CD14-positive monocyte (primary cell): ENCODE results near the gene ADI1. TPM values are rescaled to one million over a fixed set of nuclear protein-coding genes. Genes with fewer than 3 reads are reported as not detected.

Source experiments
- DNase-seq, 3 donors: peaks; one replicate each; pipeline ENCODE4 v3.0.0-alpha.2; 2011 to 2022
- H2AFZ ChIP-seq: 2 replicates; pipeline ENCODE4 v1.6.0; 2012; ENCODE audit warnings: mild to moderate bottlenecking, low read depth, low read length, inconsistent platforms; ENCODE audit not compliant: insufficient read depth, poor library complexity, severe bottlenecking
- H3K27ac ChIP-seq, 2 donors: 1 replicate in 1 of 2; 2 replicates in 1 of 2; pipeline ENCODE4 v1.5.1; 2012 to 2013; ENCODE audit warnings: low read length in 2 of 2, control low read depth in 1 of 2, inconsistent platforms in 1 of 2, low read depth in 1 of 2, mild to moderate bottlenecking in 1 of 2
- H3K27me3 ChIP-seq, 2 donors: one replicate each; pipeline versions ENCODE4 v1.6.0 to v1.6.1; 2011 to 2013; ENCODE audit warnings: low read length in 2 of 2; ENCODE audit not compliant: control insufficient read depth in 2 of 2, insufficient read depth in 2 of 2
- H3K36me3 ChIP-seq, 2 donors: replicated peaks in 1 of 2; 1 replicate in 1 of 2; 2 replicates in 1 of 2; pipeline versions ENCODE4 v1.5.1 to v1.6.1; 2012 to 2013; ENCODE audit warnings: low read length in 2 of 2, control low read depth in 1 of 2, inconsistent platforms in 1 of 2, mild to moderate bottlenecking in 1 of 2; ENCODE audit not compliant: insufficient read depth in 2 of 2, control insufficient read depth in 1 of 2
- H3K4me1 ChIP-seq, 2 donors: 1 replicate in 1 of 2; 2 replicates in 1 of 2; pipeline versions ENCODE4 v1.5.1 to v1.6.1; 2012 to 2013; ENCODE audit warnings: low read length in 2 of 2, control low read depth in 1 of 2, inconsistent platforms in 1 of 2, mild to moderate bottlenecking in 1 of 2, moderate library complexity in 1 of 2; ENCODE audit not compliant: insufficient read depth in 2 of 2, control insufficient read depth in 1 of 2
- H3K4me2 ChIP-seq: replicated peaks from 2 replicates; pipeline ENCODE3; 2012; ENCODE audit warnings: low read length, moderate library complexity, mild to moderate bottlenecking; ENCODE audit not compliant: poor library complexity, severe bottlenecking; ENCODE audit errors: extremely low read depth
- H3K4me3 ChIP-seq, 3 experiments: fragments of 200-600 bp in 1 of 3; sonication (generic) in 1 of 3; replicated peaks in 1 of 3; 1 replicate in 2 of 3; 2 replicates in 1 of 3; pipeline ENCODE4 v1.5.1; 2011 to 2013; ENCODE audit warnings: low read length in 3 of 3, mild to moderate bottlenecking in 3 of 3, control low read depth in 2 of 3, low read depth in 2 of 3, inconsistent platforms in 1 of 3, moderate library complexity in 1 of 3
- H3K79me2 ChIP-seq: 2 replicates; pipeline ENCODE4 v1.6.0; 2012; ENCODE audit warnings: mild to moderate bottlenecking, control low read depth, inconsistent platforms, low read length, moderate library complexity; ENCODE audit not compliant: insufficient read depth
- H3K9ac ChIP-seq: 2 replicates; pipeline ENCODE4 v1.6.0; 2017; ENCODE audit warnings: low read length, mild to moderate bottlenecking; ENCODE audit not compliant: insufficient read depth, poor library complexity, severe bottlenecking
- H3K9me3 ChIP-seq, 2 donors: replicated peaks in 1 of 2; 1 replicate in 1 of 2; 2 replicates in 1 of 2; pipeline versions ENCODE4 v1.5.1 to v1.6.1; 2012 to 2013; ENCODE audit warnings: low read length in 2 of 2, control low read depth in 1 of 2; ENCODE audit not compliant: control insufficient read depth in 1 of 2, insufficient read depth in 1 of 2
- H4K20me1 ChIP-seq: 2 replicates; pipeline ENCODE4 v1.6.0; 2012; ENCODE audit warnings: mild to moderate bottlenecking, low read length, control low read depth, moderate library complexity; ENCODE audit not compliant: insufficient read depth
- H3K27ac Mint-ChIP-seq, 7 donors: one replicate each; pipeline ENCODE4 v1.8.0; 2020; ENCODE audit warnings: mild to moderate bottlenecking in 7 of 7, mixed read lengths in 7 of 7, moderate library complexity in 6 of 7, inconsistent platforms in 2 of 7
- H3K27me3 Mint-ChIP-seq, 3 donors: one replicate each; pipeline ENCODE4 v1.8.0; 2021 to 2022; ENCODE audit warnings: low read depth in 3 of 3, mild to moderate bottlenecking in 3 of 3, mixed read lengths in 3 of 3, moderate library complexity in 3 of 3, inconsistent platforms in 1 of 3
- H3K36me3 Mint-ChIP-seq, 2 donors: one replicate each; pipeline ENCODE4 v1.8.0; 2020; ENCODE audit warnings: mixed read lengths in 2 of 2, inconsistent platforms in 1 of 2, mild to moderate bottlenecking in 1 of 2
- H3K4me1 Mint-ChIP-seq: one replicate; pipeline ENCODE4 v1.8.0; 2020; ENCODE audit warnings: mild to moderate bottlenecking, mixed read lengths
- H3K4me3 Mint-ChIP-seq, 2 donors: one replicate each; pipeline ENCODE4 v1.8.0; 2020; ENCODE audit warnings: mild to moderate bottlenecking in 2 of 2, mixed read lengths in 2 of 2, moderate library complexity in 1 of 2
- H3K9me3 Mint-ChIP-seq, 7 donors: one replicate each; pipeline ENCODE4 v1.8.0; 2020 to 2022; ENCODE audit warnings: mixed read lengths in 7 of 7, mild to moderate bottlenecking in 6 of 7, moderate library complexity in 6 of 7, inconsistent platforms in 2 of 7
- CTCF ChIP-seq: fragments of 200-600 bp; IDR thresholded peaks from one replicate; pipeline ENCODE4 v1.8.0; 2022; ENCODE audit warnings: antibody characterized with exemption, mild to moderate bottlenecking
- WGBS: methylation state at CpG from one replicate; pipeline ENCODE4 v1.1.5; 2013; ENCODE audit warnings: missing lambda C conversion rate; ENCODE audit not compliant: insufficient coverage; 5-methylcytosine and 5-hydroxymethylcytosine counted together
- intact Hi-C, 2 donors: fragments of 100-400 bp; cut with micrococcal nuclease; formaldehyde crosslinking; loops; one replicate each; pipeline versions ENCODE4 v1.15.0 to v1.15.1; 2023
- polyA plus RNA-seq, 3 donors: library from polyadenylated mRNA; depleted of rRNA in 1 of 3; unstranded in 2 of 3; stranded (reverse) in 1 of 3; fragments of 300-500 nt in 2 of 3; fragments of >200 nt in 1 of 3; fragmentation: Illumina TruSeq in 2 of 3; gene quantifications; 1 replicate in 2 of 3; 2 replicates in 1 of 3; pipeline ENCODE4 v1.2.3, GENCODE V29; 2012 to 2021

The ADI1 gene
- polyA plus RNA-seq, 3 donors = 30.5 to 89.1 (median 79.3) TPM

GRCh38 chr2:3536682-3537632 is 17.6 kb upstream of the ADI1 start:
- H4K20me1 ChIP-seq = no peaks in the 10 kb centered on the region
- no peaks in the 10 kb centered on the region for H3K79me2 ChIP-seq
- peak overlapping the region; percentile 77 for H2AFZ ChIP-seq
- peaks cover 29 to 33% of the 10 kb centered on the region in 2 donors for H3K36me3 Mint-ChIP-seq
- DNase-seq = peak in 1 of 3 donors; percentile 32
- peak overlapping the region in 1 of 2 donors; percentile 71 for H3K27ac ChIP-seq
- H3K9me3 ChIP-seq = no peaks in the 10 kb centered on the region
- peak overlapping the region; percentile 7 to 70 (median 36) for H3K4me3 ChIP-seq
- peaks cover 0 to 3% of the 10 kb centered on the region in 2 donors for H3K4me1 ChIP-seq
- 81% methylated on average over 12 of the region's 16 CpGs for WGBS
- H3K27ac Mint-ChIP-seq = peak overlapping the region; percentile 1 to 91 (median 68)
- H3K9ac ChIP-seq = peak overlapping the region; percentile 69
- H3K4me2 ChIP-seq = peak overlapping the region; percentile 70
- H3K4me1 Mint-ChIP-seq = peaks cover 9% of the 10 kb centered on the region
- H3K27me3 ChIP-seq = no peaks in the 10 kb centered on the region
- peak; percentile 38 for TF ChIP-seq CTCF
- peaks cover 0 to 1% (median 0%) of the 10 kb centered on the region in 3 donors for H3K27me3 Mint-ChIP-seq
- H3K9me3 Mint-ChIP-seq = peaks cover 0 to 5% (median 2%) of the 10 kb centered on the region in 7 donors
- H3K36me3 ChIP-seq = peaks cover 15 to 30% of the 10 kb centered on the region in 2 donors
- intact Hi-C loops = no loop called here
- peak overlapping the region; percentile 75 to 85 for H3K4me3 Mint-ChIP-seq

- peak overlapping the region; percentile 75 to 85 for H3K4me3 Mint-ChIP-seq
- peaks cover 0 to 1% (median 0%) of the 10 kb centered on the region in 3 donors for H3K27me3 Mint-ChIP-seq
- Histone ChIP-seq H3K27ac (peak overlapping the region; percentile 39 to 71), H2AFZ (peak overlapping the region; percentile 77), H3K4me2 (peak overlapping the region; percentile 70), H4K20me1 (no peaks in the 10 kb centered on the region), H3K79me2 (no peaks in the 10 kb centered on the region), H3K4me1 (peaks cover 0 to 3% of the 10 kb centered on the region in 2 donors), H3K9me3 (no peaks in the 10 kb centered on the region), H3K27me3 (no peaks in the 10 kb centered on the region), H3K4me3 (peak overlapping the region; percentile 7 to 70 (median 36)), H3K9ac (peak overlapping the region; percentile 69), H3K36me3 (peaks cover 6 to 20% of the 10 kb centered on the region in 2 donors)
- H3K4me1 Mint-ChIP-seq = peaks cover 9% of the 10 kb centered on the region
- 80% methylated on average over 22 of the region's 24 CpGs for WGBS
- intact Hi-C loops = no loop called here
- H3K27ac Mint-ChIP-seq = peak overlapping the region; percentile 1 to 91 (median 68)
- H3K9me3 Mint-ChIP-seq = peaks cover 0 to 5% (median 2%) of the 10 kb centered on the region in 7 donors
- peak in 2 of 3 donors; percentile 12 to 41 for DNase-seq
- TF ChIP-seq CTCF = no peak
- peaks cover 21 to 24% of the 10 kb centered on the region in 2 donors for H3K36me3 Mint-ChIP-seq
These were observed 16.7 kb upstream of the ADI1 start for GRCh38 chr2:3535794-3536681.
